H1 (cell line): ENCODE data around the gene HK2. TPM values are rescaled to one million over a fixed set of nuclear protein-coding genes. Genes with fewer than 3 reads are reported as not detected.

Source experiments
- JUN ChIP-seq: IDR thresholded peaks from 2 replicates; pipeline ENCODE4 v1.6.1; 2011; ENCODE audit warnings: low read depth, mild to moderate bottlenecking, improper control_type of control experiment, low read length
- polyA plus RNA-seq, 7 experiments: library from polyadenylated mRNA; depleted of rRNA in 3 of 7; stranded (reverse) in 5 of 7; unstranded in 2 of 7; fragments of >200 nt in 5 of 7; fragments of 200-250 nt in 2 of 7; gene quantifications; 1 replicate in 5 of 7; 2 replicates in 1 of 7; 4 replicates in 1 of 7; pipeline versions ENCODE4 v1.2.1 to v1.2.3, GENCODE V29; 2011 to 2013; ENCODE audit warnings: missing spikeins in 2 of 7, mixed read lengths in 2 of 7
- total RNA-seq: library from RNA; stranded (reverse); fragmentation: NEBNext Ultra II Directional; extraction: Animal tissue kit (Norgen Biotek cat#: 25700); gene quantifications from 2 replicates; pipeline ENCODE4 v1.2.1, GENCODE V29; 2021

Gene HK2
- total and polyA plus RNA-seq, 2 of the 8 experiments (the other 6 are each of a cell fraction or from before 2014, with no cell fraction given) = 22.1 to 61.9 TPM

GRCh38 chr2:74910245-74910644 lies 76.3 kb downstream of the HK2 start (continued):
- no peak for TF ChIP-seq JUN
- TF ChIP-seq, all 59 proteins: peak for 0
